MCF 10A (cell line): Measurements from ENCODE around the gene AAR2. TPM values are rescaled to one million over a fixed set of nuclear protein-coding genes. Genes with fewer than 3 reads are reported as not detected.

Experiments used
- BruUV-seq: library from RNA; stranded (reverse); fragments of 400-500 nt; replicated peaks from 2 replicates; lab custom pipeline; 2021; lab: Mats Ljungman, UMichigan
- CTCF ChIA-PET: fragments of 300-600 bp; sonication (Branson Sonifier 250); formaldehyde crosslinking; extraction: SDS; loops from one replicate; lab custom pipeline; 2021; ENCODE audit warnings: antibody characterized with exemption, inconsistent platforms; lab: Yijun Ruan, JAX
- POLR2A ChIA-PET: fragments of 300-600, 350-650 bp; sonication (Branson Sonifier 250); formaldehyde crosslinking; extraction: SDS; loops from one replicate; lab custom pipeline; 2020; ENCODE audit warnings: antibody characterized with exemption, inconsistent platforms; lab: Yijun Ruan, JAX
- DNase-seq: peaks from one replicate; pipeline ENCODE4 v3.0.0-alpha.2; 2018; ENCODE audit not compliant: unreplicated experiment
- H3K27ac Mint-ChIP-seq: one replicate; pipeline ENCODE4 v1.8.0; 2022; ENCODE audit warnings: mild to moderate bottlenecking, low read depth, mixed read lengths; ENCODE audit not compliant: unreplicated experiment
- H3K27me3 Mint-ChIP-seq: one replicate; pipeline ENCODE4 v1.8.0; 2022; ENCODE audit warnings: mixed read lengths; ENCODE audit not compliant: insufficient read depth, unreplicated experiment
- H3K36me3 Mint-ChIP-seq: one replicate; pipeline ENCODE4 v1.8.0; 2022; ENCODE audit warnings: mild to moderate bottlenecking, moderate library complexity, mixed read lengths; ENCODE audit not compliant: insufficient read depth, unreplicated experiment
- H3K4me1 Mint-ChIP-seq: one replicate; pipeline ENCODE4 v1.8.0; 2022; ENCODE audit warnings: mixed read lengths; ENCODE audit not compliant: insufficient read depth, unreplicated experiment
- H3K4me3 Mint-ChIP-seq: one replicate; pipeline ENCODE4 v1.8.0; 2022; ENCODE audit warnings: mild to moderate bottlenecking, moderate library complexity, mixed read lengths; ENCODE audit not compliant: unreplicated experiment
- H3K9me3 Mint-ChIP-seq: one replicate; pipeline ENCODE4 v1.8.0; 2022; ENCODE audit warnings: mixed read lengths; ENCODE audit not compliant: unreplicated experiment
- CTCF ChIP-seq: fragments of 200-600 bp; IDR thresholded peaks from one replicate; pipeline ENCODE4 v1.8.0; 2022; ENCODE audit warnings: antibody characterized with exemption, mild to moderate bottlenecking; ENCODE audit not compliant: unreplicated experiment
- intact Hi-C: fragments of 100-400 bp; cut with micrococcal nuclease; formaldehyde crosslinking; loops from 2 replicates; pipeline ENCODE4 v1.14.1; 2022
- total RNA-seq: library from RNA; stranded (reverse); gene quantifications from 2 replicates; pipeline ENCODE4 v1.2.3, GENCODE V29; 2022

Gene AAR2
- total RNA-seq, 1 experiment from 2014 or later: 21.0 TPM

DNA sequence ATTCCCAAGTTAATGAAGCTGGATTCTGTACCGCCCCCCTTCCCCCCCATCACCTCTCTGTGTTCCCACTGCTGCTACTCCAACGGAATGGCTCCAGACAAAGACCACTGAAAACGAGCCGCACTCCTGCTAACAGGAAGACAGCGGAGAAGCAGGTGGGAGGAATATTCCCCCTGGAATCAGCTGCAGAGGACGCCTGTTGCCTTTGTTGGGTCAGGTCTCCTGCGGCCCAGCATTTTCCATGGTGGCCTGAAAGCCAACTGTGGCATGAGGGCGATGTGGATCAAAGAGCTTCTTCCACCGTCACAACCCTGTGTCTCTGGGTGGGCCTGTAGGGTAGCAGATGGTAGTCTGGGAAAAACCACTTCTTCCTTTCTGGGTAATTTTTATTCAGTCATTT lies 16.8 kb downstream of the AAR2 start:
- TF ChIP-seq CTCF: no peak
- no peak for DNase-seq
- Mint-ChIP-seq H3K27me3 (no peaks in the 10 kb centered on the region), H3K27ac (no peak overlapping the region), H3K4me3 (no peak overlapping the region), H3K4me1 (peaks cover 6% of the 10 kb centered on the region), H3K9me3 (no peaks in the 10 kb centered on the region), H3K36me3 (peaks cover 83% of the 10 kb centered on the region)
- ChIA-PET CTCF (interaction anchor here (0.6 to 1.7 kb wide), 2 partner anchors 59 to 187 kb away, joined by 3 to 8 read pairs; no protein-coding TSS in a partner anchor), POLR2A (interaction anchor here (1.5 kb wide), 1 partner anchor 17 kb away, joined by 3 read pairs; the partner anchor contains the start of gene AAR2)
- BruUV-seq: no TSS peak
- intact Hi-C loops: no loop called here

- ChIA-PET POLR2A (no interaction called here), CTCF (interaction anchor here (1.2 to 1.7 kb wide), 2 partner anchors 185 kb away, joined by 6 to 8 read pairs; no protein-coding TSS in a partner anchor)
- DNase-seq: no peak
- peaks cover 77% of the 10 kb centered on the region for H3K36me3 Mint-ChIP-seq
- TF ChIP-seq CTCF: no peak
- intact Hi-C loops: no loop called here
- no peak overlapping the region for H3K4me3 Mint-ChIP-seq
- BruUV-seq: no TSS peak
- H3K27ac Mint-ChIP-seq: no peak overlapping the region
- H3K9me3 Mint-ChIP-seq: no peaks in the 10 kb centered on the region
- H3K27me3 Mint-ChIP-seq: no peaks in the 10 kb centered on the region
- H3K4me1 Mint-ChIP-seq: peaks cover 6% of the 10 kb centered on the region
Measured at GRCh38 chr20:36254076-36254475, 17.8 kb downstream of the AAR2 start.

DNA sequence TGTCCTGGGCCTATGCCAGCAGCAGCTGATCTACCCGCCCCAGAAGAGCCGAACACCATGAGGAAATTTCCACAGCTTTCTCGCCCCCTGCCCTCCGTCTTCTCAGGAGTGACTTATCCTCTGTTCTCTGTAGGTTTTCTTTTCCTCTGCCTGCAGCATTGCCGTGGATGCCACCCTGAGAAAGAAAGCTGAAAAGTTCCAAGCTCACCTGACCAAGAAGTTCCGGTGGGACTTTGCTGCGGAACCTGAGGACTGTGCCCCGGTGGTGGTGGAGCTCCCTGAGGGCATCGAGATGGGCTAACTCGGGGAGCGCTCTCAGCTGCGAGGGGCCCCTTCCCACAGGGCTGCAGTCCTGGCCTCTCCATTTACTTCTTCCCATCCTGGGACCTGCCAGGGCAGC lies 19.2 kb downstream of the AAR2 start:
- no peaks in the 10 kb centered on the region for H3K9me3 Mint-ChIP-seq
- no peak for DNase-seq
- no peaks in the 10 kb centered on the region for H3K27me3 Mint-ChIP-seq
- ChIA-PET CTCF (interaction anchor here (0.7 to 1.2 kb wide), 2 partner anchors 39 to 184 kb away, joined by 4 to 6 read pairs; no protein-coding TSS in a partner anchor), POLR2A (no interaction called here)
- peaks cover 6% of the 10 kb centered on the region for H3K4me1 Mint-ChIP-seq
- H3K4me3 Mint-ChIP-seq: no peak overlapping the region
- intact Hi-C loops: no loop called here
- no TSS peak for BruUV-seq
- H3K36me3 Mint-ChIP-seq: peaks cover 63% of the 10 kb centered on the region
- TF ChIP-seq CTCF: no peak
- H3K27ac Mint-ChIP-seq: no peak overlapping the region

GRCh38 chr20:36259177-36260061 lies 23.1 kb downstream of the AAR2 start:
- H3K9me3 Mint-ChIP-seq: no peaks in the 10 kb centered on the region
- H3K4me3 Mint-ChIP-seq: no peak overlapping the region
- intact Hi-C loops: no loop called here
- TF ChIP-seq CTCF: no peak
- ChIA-PET POLR2A (interaction anchor here (1.0 kb wide), 1 partner anchor 22 kb away, joined by 3 read pairs; no protein-coding TSS in a partner anchor), CTCF (interaction anchor here (0.5 to 1.6 kb wide), 4 partner anchors 8 to 1574 kb away, joined by 3 to 4 read pairs (median 3); no protein-coding TSS in a partner anchor)
- H3K4me1 Mint-ChIP-seq: no peaks in the 10 kb centered on the region
- H3K27ac Mint-ChIP-seq: no peak overlapping the region
- DNase-seq: no peak
- H3K36me3 Mint-ChIP-seq: peaks cover 23% of the 10 kb centered on the region
- BruUV-seq: no TSS peak
- H3K27me3 Mint-ChIP-seq: no peaks in the 10 kb centered on the region
